GM18951 (cell line): ENCODE data around the gene IARS1.

Experiments used
- POLR2A ChIP-seq: IDR thresholded peaks from 4 replicates; pipeline ENCODE4 v1.6.1; 2011; ENCODE audit warnings: mild to moderate bottlenecking; ENCODE audit not compliant: insufficient read length, insufficient read depth; ENCODE audit errors: extremely low read depth
- in situ Hi-C: fragments of 300-500 bp; cut with MboI; formaldehyde crosslinking; loops from one replicate; pipeline ENCODE4 v1.12.0; 2022; ENCODE audit warnings: low sequenced_read_pairs, mixed read lengths, inconsistent platforms; ENCODE audit not compliant: unreplicated experiment

IARS1 gene

GRCh38 chr9:92253656-92254055 is 39.8 kb downstream of the IARS1 start:
- TF ChIP-seq POLR2A: no peak
- in situ Hi-C loops: loop anchor here (25.0 kb wide), 1 partner anchor 116 kb away; no protein-coding TSS in a partner anchor

DNA sequence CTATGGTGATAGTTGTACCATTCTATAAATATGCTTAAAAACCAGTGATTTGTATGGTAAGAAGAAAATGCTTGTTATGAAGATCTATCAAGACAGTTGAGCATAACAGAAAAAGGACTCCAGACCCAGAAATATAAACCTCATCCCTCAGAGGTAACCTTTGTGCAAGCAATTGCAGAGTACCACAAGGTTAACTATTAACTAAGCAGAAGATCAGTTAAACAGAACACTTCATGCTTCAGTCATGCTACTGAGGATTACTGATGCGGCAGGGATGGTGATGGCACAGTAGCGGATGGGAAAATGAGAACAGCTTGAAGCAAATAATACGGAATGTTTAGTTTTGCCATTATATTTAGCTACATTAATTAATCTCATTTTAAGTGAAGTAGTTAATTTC is 45.5 kb downstream of the IARS1 start:
- no peak for TF ChIP-seq POLR2A
- in situ Hi-C loops: no loop called here

GRCh38 chr9:92247296-92247695 is 46.2 kb downstream of the IARS1 start:
- in situ Hi-C loops: no loop called here
- no peak for TF ChIP-seq POLR2A

DNA sequence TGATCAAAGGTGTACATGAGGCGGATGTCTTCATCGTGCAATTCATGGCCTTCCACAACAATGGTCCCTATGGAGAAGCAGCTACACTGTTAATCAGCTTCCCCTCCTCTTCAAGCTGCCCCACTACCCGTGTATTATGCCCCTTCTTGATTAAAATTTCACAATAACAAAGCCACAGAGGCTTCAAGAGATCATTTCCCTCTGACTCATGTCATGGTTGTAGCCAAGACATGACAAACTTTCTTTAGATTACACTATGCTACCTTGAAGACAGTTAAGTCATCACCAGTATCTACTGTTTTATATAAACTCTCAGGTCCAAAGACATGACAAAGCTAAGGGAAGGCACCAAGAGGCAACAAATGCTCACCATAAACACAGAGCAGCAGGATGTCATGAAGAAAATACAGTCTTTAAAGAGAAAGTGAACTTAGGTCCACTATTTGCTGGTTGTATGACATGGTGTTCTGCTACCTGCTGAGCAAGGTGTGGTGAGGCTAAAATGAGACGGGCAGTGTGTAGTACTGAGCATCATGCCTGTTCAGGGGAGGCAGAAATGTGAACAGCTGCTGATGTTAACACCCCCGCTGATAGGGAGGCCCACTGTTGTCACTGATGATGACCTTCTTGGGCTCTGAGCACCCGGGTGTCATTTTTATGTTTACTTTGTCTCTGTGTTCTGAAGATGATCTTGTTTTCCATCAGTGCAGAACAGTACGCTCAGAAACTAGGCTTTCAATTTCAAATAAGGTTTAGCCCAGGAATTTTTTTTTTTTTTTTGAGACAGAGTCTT is 48.3 kb downstream of the IARS1 start:
- no peak for TF ChIP-seq POLR2A
- in situ Hi-C loops: no loop called here
